GM18508 (cell line): Measurements from ENCODE around the gene PIGH.

Source experiments
- ATAC-seq: cut with Tn5 transposase; IDR thresholded peaks from one replicate; pipeline ENCODE4 v1.9.1; 2021; ENCODE audit warnings: moderate number of reproducible peaks; ENCODE audit not compliant: insufficient read depth, unreplicated experiment

The PIGH gene

DNA sequence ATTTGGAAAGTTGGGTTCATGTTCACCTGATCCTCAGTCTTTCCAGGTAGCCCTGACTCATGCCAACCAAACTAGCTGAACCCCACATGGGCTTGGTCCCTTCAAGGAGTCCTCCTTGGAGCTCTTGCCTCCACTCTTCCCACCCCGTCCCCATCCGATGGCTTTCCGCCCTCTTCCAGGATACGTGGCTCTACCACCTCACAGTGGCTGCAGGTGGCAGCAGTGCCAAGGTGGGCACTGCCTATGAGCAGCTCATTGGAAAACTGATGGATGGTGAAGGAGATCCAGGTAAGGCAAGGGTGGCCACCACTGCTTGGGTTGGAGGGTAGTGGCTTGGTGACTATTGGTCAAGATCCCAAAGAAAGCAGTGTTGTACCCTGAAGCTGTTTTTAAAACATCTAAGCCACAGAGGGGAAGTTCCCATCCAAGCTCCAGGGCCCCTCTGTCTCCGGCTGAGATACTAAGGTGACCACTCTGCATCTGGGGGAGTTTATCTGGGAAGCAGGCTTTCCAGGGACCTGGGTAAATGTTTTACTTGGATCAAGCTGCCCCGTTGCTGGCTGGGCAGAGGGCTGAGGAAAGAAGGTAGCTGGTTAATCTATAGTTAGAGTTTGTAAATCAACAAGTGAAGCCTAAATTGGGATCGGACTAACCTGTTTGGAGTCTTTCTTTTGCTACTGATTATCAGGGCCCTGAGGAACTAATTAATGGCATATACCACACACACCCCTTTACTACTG, 23.7 kb downstream of the PIGH start:
- no peak for ATAC-seq

- no peak for ATAC-seq
Observed at GRCh38 chr14:67575684-67576083, 24.4 kb downstream of the PIGH start.

GRCh38 chr14:67574806-67575205, 25.3 kb downstream of the PIGH start:
- no peak for ATAC-seq

DNA sequence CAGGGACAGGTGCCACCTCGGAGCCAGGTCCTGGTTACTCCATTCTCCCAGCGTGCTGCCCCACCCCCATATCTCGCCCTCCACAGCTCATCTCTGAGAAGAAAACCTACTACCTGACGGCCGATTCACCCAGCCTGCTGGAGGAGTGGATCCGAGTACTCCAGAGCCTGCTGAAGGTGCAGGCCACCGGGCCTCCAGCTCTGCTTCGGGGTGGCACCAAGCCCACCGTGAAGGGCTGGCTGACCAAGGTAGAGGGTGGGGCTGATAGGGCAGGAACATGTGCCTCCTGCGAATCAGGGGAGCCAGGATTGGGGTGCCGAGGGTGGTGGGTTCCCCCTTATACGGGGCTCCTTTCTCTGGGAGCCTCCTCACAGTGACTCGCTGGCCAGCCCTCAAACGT, 25.9 kb downstream of the PIGH start:
- ATAC-seq = no peak

GRCh38 chr14:67573228-67574010, 26.6 kb downstream of the PIGH start:
- ATAC-seq = no peak

DNA sequence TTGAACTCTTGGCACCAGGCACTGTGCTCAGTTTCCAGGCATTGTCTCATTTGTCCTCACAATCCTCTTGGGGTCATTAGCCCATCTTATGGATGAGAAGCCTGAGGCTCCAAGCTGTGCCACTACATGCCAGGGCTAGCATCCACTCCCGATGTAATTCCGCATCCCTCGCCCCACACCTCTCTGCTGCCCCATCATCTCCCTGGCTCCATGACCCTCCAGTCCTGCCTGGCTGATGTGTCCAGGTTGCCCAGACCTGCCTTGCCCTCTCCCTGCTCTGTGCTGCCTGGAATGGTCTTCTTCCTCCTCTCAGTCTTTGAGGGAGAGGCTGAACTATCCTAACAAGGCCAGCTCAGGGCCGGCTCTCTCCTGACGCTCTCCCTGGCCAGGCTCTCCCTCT, 27.5 kb downstream of the PIGH start:
- no peak for ATAC-seq

DNA sequence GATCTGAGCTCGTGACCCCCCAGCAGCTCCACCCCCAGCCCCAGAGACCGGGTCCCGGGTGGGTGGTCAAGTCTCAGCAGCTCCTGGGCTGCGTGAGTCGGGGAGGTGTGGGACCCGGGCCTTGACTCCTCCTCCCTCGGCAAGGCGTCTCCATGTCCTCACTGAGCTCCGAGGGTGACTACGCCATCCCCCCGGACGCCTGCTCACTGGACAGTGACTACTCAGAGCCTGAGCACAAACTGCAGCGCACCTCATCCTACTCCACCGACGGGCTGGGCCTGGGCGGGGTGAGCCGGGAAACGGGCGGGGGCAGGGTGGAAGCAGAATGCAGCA, 28.1 kb downstream of the PIGH start:
- ATAC-seq = no peak

- ATAC-seq = no peak
Observed at GRCh38 chr14:67571275-67571990, 28.6 kb downstream of the PIGH start.

DNA sequence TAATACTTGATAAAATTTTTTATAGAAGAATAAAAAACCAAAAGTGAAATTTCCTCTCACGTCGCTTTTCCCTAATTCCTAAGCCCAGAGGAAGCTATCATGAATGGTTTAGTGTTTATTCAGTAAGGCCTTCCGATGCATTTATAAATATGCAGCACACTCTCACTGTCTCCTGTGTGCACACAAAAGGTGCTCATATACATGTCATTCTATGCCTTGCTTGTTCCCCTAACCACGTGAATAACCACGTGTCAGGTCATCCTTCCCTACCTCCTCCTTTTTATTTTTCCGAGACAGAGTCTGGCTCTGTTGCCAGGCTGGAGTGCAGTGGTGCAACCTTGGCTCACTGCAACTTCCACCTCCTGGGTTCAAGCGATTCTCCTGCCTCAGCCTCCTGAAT, 29.6 kb downstream of the PIGH start:
- ATAC-seq = no peak

DNA sequence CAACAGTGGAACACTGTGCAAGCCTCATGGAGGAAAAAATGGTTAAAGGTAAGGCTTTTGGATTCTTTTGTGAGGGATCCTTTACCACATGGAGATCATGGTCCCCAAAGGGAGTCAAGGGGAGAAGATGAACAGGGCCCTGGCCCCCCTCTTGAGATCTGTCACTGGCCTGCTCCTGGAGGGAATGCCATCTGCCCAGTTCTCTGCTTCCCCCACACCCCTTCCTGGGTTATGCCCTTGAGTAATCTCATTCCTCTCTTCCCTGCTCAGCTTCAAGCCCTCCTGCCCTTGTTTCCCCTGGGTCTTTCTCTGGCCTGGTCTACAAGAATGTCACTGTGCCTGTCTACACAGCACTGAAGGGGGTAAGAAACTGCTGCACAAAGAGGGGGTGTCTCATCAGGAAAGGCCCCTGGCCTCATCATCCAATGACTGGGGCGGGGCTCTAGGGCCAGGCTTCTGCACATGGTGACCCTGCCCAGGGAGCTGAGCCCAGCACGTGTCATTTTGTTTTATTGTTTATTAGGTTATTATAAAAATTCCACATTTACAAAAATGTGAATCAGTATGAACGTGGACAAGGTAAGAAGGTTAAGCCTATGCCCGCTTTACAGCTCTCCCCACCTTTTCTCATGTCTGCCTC, 30.3 kb downstream of the PIGH start:
- no peak for ATAC-seq

DNA sequence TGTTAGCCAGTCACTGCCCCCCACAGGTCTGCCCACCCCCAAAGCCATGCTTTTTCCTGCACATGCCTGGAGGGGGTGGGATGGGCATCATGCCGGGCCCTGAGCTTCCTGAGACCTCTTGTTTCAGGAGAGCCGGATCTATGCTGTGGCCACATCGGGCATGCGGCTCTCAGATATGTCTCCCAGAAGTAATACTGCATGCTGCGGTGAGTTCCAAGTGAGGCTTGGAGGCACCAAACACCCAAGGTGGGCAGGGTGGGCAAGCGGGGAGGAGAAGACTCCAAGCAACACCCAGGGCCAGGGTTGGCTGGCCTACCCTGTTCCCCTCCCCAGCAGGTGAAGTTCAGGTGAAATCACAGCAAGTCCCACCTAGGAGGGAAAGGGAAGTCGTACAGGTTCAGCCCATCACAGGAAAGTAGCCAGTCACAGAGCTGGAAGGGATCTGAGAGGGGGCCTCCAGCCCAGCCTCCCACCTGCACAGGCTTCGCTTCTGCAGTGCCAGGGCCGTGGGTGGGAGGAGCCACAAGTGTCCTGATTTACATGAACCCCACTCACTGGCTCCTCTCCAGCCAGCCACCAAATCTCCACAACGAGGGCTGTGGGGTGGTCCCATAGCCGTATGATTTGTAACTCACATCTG, 30.9 kb downstream of the PIGH start:
- no peak for ATAC-seq

- ATAC-seq = no peak
Observed at GRCh38 chr14:67567654-67568053, 32.4 kb downstream of the PIGH start.

GRCh38 chr14:67566908-67567307, 33.2 kb downstream of the PIGH start:
- no peak for ATAC-seq

- no peak for ATAC-seq
Observed at GRCh38 chr14:67564236-67564635, 35.8 kb downstream of the PIGH start.

GRCh38 chr14:67562776-67563150, 37.3 kb downstream of the PIGH start:
- ATAC-seq = no peak

DNA sequence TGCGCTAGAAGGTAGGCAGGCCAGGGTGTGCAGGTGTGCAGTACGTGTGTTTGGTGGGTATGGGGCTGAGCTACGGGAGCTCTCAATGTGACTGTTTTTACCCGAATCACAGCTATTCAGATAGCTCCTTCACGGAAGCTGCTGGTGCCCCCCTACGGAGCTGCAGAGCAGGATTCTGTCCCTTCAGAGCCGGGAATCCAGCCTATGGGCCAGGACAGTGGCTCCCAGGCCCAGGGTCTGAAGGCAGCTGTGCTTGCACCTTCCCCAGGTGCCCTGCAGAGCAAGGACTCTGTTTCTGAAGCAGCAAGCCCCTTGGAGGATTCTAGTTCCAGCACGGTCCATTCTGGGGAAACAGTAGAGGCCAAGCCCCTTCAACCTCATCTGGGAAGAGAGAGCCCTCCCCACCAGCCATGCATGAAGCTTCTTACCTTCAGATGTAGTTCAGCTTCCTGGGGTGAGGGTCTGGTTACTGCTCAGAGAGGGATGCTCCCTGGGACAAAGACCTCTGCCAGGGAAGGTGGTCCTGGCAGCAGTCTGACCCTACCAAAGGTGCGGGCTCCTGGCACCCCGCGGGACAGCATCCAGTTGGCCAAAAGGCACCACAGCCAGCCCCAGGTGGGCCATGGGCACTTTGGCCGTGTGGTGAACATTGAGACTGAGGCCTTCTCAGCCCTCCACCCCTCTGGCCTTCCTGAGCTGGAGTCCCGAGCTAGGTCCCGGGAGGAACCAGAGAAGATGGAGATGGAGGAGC, 37.9 kb downstream of the PIGH start:
- ATAC-seq = no peak

DNA sequence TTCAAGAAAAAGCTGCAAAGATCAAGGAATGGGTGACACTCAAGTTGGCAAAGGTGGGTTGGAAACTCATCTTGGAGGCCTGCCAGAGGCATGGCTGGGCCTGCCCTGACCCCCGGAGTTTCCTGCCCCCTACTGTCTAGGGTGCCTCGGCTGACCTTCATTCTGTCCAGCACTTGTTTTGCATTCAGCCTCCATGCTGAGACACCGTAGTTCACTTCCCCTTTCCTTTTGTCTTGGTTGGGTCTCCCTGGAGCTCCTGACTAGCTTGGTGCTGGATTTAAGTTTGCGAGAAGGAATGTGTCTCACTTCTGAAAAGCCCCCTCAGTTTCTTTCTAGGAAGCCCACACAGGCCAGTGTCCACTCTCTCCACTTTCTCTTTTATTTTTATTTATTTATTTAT, 40.4 kb downstream of the PIGH start:
- no peak for ATAC-seq

DNA sequence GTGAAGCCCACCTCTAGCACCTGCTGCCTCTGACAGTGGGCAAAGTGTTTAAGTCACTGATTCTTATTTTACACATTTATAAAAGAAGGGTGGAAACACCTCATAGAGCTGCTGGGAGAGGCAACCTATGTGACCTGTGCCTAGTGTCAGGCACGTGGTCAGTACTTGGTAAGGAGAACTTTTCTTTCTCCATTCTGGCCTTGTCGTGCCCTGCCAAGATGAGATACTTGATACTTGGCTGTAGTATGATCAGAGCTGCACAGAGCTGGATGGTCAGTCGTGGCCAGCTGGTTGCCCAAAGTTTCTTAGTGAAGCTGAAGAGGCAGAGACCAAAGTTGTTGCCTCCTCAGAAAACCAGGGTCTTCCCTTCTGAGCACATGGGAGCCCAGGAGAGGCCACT, 42.4 kb downstream of the PIGH start:
- ATAC-seq = no peak

DNA sequence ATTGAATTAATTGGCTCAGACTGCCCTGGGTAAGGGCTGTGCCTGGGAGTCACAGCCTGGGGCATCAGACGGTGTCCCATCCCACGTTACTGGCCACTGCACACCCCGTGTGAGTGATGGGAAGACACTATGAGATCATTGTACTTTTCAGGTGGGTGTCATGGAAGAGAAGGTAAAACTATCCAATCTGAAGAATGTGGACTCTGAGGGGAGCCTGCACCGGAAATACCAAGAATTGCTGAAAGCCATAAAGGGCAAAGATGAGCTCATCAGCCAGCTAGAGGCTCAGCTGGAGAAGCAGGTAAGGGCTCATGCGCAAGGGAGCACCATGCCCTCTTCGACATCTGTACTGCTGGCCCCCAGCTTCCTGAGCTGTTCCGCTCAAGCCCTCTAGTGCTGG, 43.0 kb downstream of the PIGH start:
- no peak for ATAC-seq

- ATAC-seq = no peak
Observed at GRCh38 chr14:67556671-67557070, 43.4 kb downstream of the PIGH start.
